ENCODE results near the gene IL31. TPM values are rescaled to one million over a fixed set of nuclear protein-coding genes. Genes with fewer than 3 reads are reported as not detected.

The IL31 gene
- total and polyA plus RNA-seq, 2 of the 4 experiments (the other 2 are of a cell fraction) = not detected

DNA sequence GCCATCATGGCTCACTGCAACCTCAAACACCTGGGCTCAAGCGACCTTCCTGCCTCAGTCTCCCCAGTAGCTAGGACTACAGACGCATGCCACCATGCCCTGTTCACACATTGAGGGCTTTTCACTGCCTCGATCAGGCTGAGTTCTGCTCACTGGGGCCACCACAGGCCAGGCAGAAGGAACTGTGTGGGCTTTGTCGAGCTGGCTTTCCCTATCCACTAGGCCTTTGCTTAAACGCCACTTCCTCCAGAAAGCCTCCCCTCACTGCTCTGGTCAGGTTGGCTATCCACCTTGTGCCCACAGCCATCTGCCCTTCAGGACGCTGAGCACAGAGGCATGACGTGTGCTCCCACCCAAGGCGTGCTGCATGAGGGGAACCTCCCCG is 50.3 kb downstream of the IL31 start:
- peaks cover 7% of the 10 kb centered on the region; the same call in 1 of the 2 replicates for H3K4me1 ChIP-seq (ENCODE audit: control insufficient read depth, insufficient read depth, low read length)
- peaks cover 6% of the 10 kb centered on the region for H3K36me3 ChIP-seq (ENCODE audit: control insufficient read depth, insufficient read depth, low read length)
- no peak overlapping the region for H3K4me2 ChIP-seq (ENCODE audit: low read depth, low read length)
- H3K56ac ChIP-seq (ENCODE audit: extremely low read depth, insufficient read depth, low read length) = no peak overlapping the region
- no peak for DNase-seq
- H3K27ac ChIP-seq (ENCODE audit: insufficient read depth, low read length) = no peak overlapping the region
- H2BK5ac ChIP-seq (ENCODE audit: low read depth, low read length, poor library complexity, severe bottlenecking) = no peak overlapping the region
- ChIA-PET CTCF (interaction anchor here (0.6 to 1.8 kb wide), 9 partner anchors 13 to 72 kb away, joined by 3 to 8 read pairs (median 4); no protein-coding TSS in a partner anchor), POLR2A (ENCODE audit: unreplicated experiment) (no interaction called here)
- TF ChIP-seq FOS (IDR thresholded peaks at IDR 0.05; ENCODE audit: low read depth, low read length) (no peak), BHLHE40 (IDR thresholded peaks at IDR 0.05; ENCODE audit: low read depth, low read length) (no peak), NFE2L2 (IDR thresholded peaks at IDR 0.05; ENCODE audit: low read depth, low read length) (no peak), MAZ (IDR thresholded peaks at IDR 0.05; ENCODE audit: borderline replicate concordance, low read depth, low read length) (no peak), RFX5 (IDR thresholded peaks at IDR 0.05; ENCODE audit: low read depth, low read length) (no peak), CEBPB (IDR thresholded peaks at IDR 0.05; ENCODE audit: low read depth, low read length) (no peak), MAFK (IDR thresholded peaks at IDR 0.05; ENCODE audit: low read depth, low read length) (no peak), POLR2A (IDR thresholded peaks at IDR 0.05; ENCODE audit: low read depth, low read length) (no peak), RCOR1 (IDR thresholded peaks at IDR 0.05; ENCODE audit: insufficient replicate concordance, low read length) (no peak), SMC3 (IDR thresholded peaks at IDR 0.05; ENCODE audit: low read depth, low read length) (no peak), CHD1 (IDR thresholded peaks at IDR 0.05; ENCODE audit: low read depth, low read length) (no peak), RAD21 (IDR thresholded peaks at IDR 0.05; ENCODE audit: low read length) (no peak), MXI1 (IDR thresholded peaks at IDR 0.05; ENCODE audit: borderline replicate concordance, low read depth, low read length) (no peak)
- TF ChIP-seq, protein P1, sequence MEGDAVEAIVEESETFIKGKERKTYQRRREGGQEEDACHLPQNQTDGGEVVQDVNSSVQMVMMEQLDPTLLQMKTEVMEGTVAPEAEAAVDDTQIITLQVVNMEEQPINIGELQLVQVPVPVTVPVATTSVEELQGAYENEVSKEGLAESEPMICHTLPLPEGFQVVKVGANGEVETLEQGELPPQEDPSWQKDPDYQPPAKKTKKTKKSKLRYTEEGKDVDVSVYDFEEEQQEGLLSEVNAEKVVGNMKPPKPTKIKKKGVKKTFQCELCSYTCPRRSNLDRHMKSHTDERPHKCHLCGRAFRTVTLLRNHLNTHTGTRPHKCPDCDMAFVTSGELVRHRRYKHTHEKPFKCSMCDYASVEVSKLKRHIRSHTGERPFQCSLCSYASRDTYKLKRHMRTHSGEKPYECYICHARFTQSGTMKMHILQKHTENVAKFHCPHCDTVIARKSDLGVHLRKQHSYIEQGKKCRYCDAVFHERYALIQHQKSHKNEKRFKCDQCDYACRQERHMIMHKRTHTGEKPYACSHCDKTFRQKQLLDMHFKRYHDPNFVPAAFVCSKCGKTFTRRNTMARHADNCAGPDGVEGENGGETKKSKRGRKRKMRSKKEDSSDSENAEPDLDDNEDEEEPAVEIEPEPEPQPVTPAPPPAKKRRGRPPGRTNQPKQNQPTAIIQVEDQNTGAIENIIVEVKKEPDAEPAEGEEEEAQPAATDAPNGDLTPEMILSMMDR (conservative IDR thresholded peaks at IDR 0.05; ENCODE audit: low read depth, low read length) = no peak
- TF ChIP-seq, protein P2, sequence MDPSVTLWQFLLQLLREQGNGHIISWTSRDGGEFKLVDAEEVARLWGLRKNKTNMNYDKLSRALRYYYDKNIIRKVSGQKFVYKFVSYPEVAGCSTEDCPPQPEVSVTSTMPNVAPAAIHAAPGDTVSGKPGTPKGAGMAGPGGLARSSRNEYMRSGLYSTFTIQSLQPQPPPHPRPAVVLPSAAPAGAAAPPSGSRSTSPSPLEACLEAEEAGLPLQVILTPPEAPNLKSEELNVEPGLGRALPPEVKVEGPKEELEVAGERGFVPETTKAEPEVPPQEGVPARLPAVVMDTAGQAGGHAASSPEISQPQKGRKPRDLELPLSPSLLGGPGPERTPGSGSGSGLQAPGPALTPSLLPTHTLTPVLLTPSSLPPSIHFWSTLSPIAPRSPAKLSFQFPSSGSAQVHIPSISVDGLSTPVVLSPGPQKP (IDR thresholded peaks at IDR 0.05; ENCODE audit: borderline replicate concordance, low read depth, low read length) = no peak
- TF ChIP-seq, protein P3, sequence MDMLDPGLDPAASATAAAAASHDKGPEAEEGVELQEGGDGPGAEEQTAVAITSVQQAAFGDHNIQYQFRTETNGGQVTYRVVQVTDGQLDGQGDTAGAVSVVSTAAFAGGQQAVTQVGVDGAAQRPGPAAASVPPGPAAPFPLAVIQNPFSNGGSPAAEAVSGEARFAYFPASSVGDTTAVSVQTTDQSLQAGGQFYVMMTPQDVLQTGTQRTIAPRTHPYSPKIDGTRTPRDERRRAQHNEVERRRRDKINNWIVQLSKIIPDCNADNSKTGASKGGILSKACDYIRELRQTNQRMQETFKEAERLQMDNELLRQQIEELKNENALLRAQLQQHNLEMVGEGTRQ (IDR thresholded peaks at IDR 0.05; ENCODE audit: low read depth, low read length) = no peak
- in situ Hi-C loops (cut with MboI; ENCODE audit: low sequenced_read_pairs) (no loop called here), intact Hi-C loops (cut with micrococcal nuclease) (loop anchor here (1.0 to 2.0 kb wide), 3 partner anchors 61 to 207 kb away; no protein-coding TSS in a partner anchor), dilution Hi-C loops (cut with HindIII; ENCODE audit: low sequenced_read_pairs, unreplicated experiment) (no loop called here)
- H3K9me3 ChIP-seq (ENCODE audit: control insufficient read depth, insufficient read depth, low read length) = no peaks in the 10 kb centered on the region
- H4K8ac ChIP-seq (ENCODE audit: low read depth in 2 of 2, low read length in 2 of 2) = peak overlapping the region in 1 of 2 experiments; percentile 46; a peak in 1 of 4 replicates
- H3K79me1 ChIP-seq (ENCODE audit: low read depth in 1 of 2, low read length in 2 of 2) = peaks cover 16 to 49% of the 10 kb centered on the region in 2 experiments
- no peak for ATAC-seq (ENCODE audit: low read depth)
- WGBS, 2 experiments (ENCODE audit: extremely low coverage in 2 of 2, insufficient read length in 1 of 2) = 96% methylated on average over 4 of the region's 9 CpGs; no CpG with 5 or more reads in 1 of the 2 experiments
- peak overlapping the region; percentile 6 for H2AK5ac ChIP-seq (ENCODE audit: low read depth, low read length)
- H3K4ac ChIP-seq (ENCODE audit: low read depth, low read length) = peak overlapping the region; percentile 62
- H2BK120ac ChIP-seq (ENCODE audit: low read depth, low read length) = no peak overlapping the region
- H3K18ac ChIP-seq (ENCODE audit: low read depth, low read length) = no peak overlapping the region
- no peak overlapping the region for H3K23ac ChIP-seq (ENCODE audit: low read depth, low read length)
- BruUV-seq (replicated peaks) = no TSS peak
- H4K20me1 ChIP-seq (ENCODE audit: insufficient read depth, low read length) = peaks cover 36% of the 10 kb centered on the region
- H3K9ac ChIP-seq (ENCODE audit: low read depth, low read length) = no peak overlapping the region
- H2BK20ac ChIP-seq (ENCODE audit: low read depth, low read length) = no peak overlapping the region
- no peak overlapping the region for H2AK9ac ChIP-seq (replicated peaks; ENCODE audit: low read depth, low read length, poor library complexity)
- no peak overlapping the region; the same call in 1 of the 2 replicates for H4K5ac ChIP-seq (ENCODE audit: low read depth, low read length)
- H3K27me3 ChIP-seq (ENCODE audit: control insufficient read depth, insufficient read depth, low read length) = no peaks in the 10 kb centered on the region
- H2AFZ ChIP-seq (replicated peaks; ENCODE audit: low read length, poor library complexity) = no peak overlapping the region
- no peak overlapping the region for H3K14ac ChIP-seq (replicated peaks; ENCODE audit: low read depth, low read length)
- H3K9me1 ChIP-seq (ENCODE audit: insufficient read depth, low read length) = peaks cover 6% of the 10 kb centered on the region
- H3K4me3 ChIP-seq (ENCODE audit: insufficient read depth, low read depth, low read length) = no peak overlapping the region
- no peak overlapping the region for H4K91ac ChIP-seq (ENCODE audit: insufficient read depth, low read depth, low read length)
- no peak overlapping the region for H2BK15ac ChIP-seq (ENCODE audit: low read depth, low read length)

Measured in IMR-90 (cell line).